GM21423 (cell line): ENCODE results near the gene EPB41L5.
A peak's percentile ranks its signal among the peaks of the same experiment; 100 is the strongest.

Source experiments
- ATAC-seq: cut with Tn5 transposase; IDR thresholded peaks from one replicate; pipeline ENCODE4 v1.9.1; 2021; ENCODE audit warnings: mild to moderate bottlenecking, moderate library complexity; ENCODE audit not compliant: unreplicated experiment

Gene EPB41L5

GRCh38 chr2:120223034-120223912 lies 210.4 kb downstream of the EPB41L5 start, which contains the start of gene TMEM185B:
Gene TMEM185B, minus strand, starts transcription at chr2:120223400. Its CDS starts 424 bp downstream, at chr2:120222976.
- peak; percentile 83 for ATAC-seq

GRCh38 chr2:120224256-120224655 lies 211.4 kb downstream of the EPB41L5 start:
- no peak for ATAC-seq

- ATAC-seq, result no peak
Observed at GRCh38 chr2:120224735-120225548, 212.1 kb downstream of the EPB41L5 start.

- no peak for ATAC-seq
Observed at GRCh38 chr2:120225549-120226065, 212.7 kb downstream of the EPB41L5 start.

GRCh38 chr2:120226316-120226715 lies 213.4 kb downstream of the EPB41L5 start:
- ATAC-seq, result no peak

- ATAC-seq, result no peak
Observed at GRCh38 chr2:120227111-120227991, 214.5 kb downstream of the EPB41L5 start.

GRCh38 chr2:120228503-120228902 lies 215.6 kb downstream of the EPB41L5 start:
- no peak for ATAC-seq
